Endothelial cell of hepatic sinusoid (primary cell): ENCODE measurements around the gene SERPINB12.

ENCODE experiments used
- in situ Hi-C: cut with HindIII; loops from 2 replicates; pipeline ENCODE4 v1.10.0; 2017; ENCODE audit warnings: low sequenced_read_pairs

Gene SERPINB12

GRCh38 chr18:63592471-63592870, 50.3 kb downstream of the SERPINB12 start:
- in situ Hi-C loops = no loop called here

GRCh38 chr18:63596964-63597363, 54.8 kb downstream of the SERPINB12 start:
- in situ Hi-C loops = no loop called here

- in situ Hi-C loops = no loop called here
Measured at GRCh38 chr18:63603355-63603754, 61.2 kb downstream of the SERPINB12 start.

GRCh38 chr18:63603772-63604171, 61.6 kb downstream of the SERPINB12 start:
- in situ Hi-C loops = no loop called here

GRCh38 chr18:63604791-63605567, 62.8 kb downstream of the SERPINB12 start:
- in situ Hi-C loops = loop anchor here (5.0 kb wide), 1 partner anchor 47 kb away; no protein-coding TSS in a partner anchor

DNA sequence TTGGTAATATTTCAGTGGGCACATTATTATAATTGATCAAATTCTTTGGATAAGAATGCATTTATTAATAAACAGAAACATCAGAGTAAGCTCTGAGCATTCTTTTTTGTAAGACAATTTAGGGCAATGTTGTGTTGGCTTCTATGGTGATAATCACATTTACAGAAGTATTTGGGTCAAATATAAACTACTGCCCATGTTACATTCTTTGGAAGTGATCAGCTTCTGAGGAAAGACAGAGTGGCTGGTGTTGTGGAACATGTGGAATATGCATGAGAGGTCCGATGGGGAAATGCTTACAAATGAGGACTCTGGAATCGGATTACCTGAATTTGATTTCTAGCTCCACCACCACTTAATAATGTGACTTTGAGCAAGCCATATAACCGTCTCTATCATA, 64.4 kb downstream of the SERPINB12 start:
- in situ Hi-C loops = loop anchor here (5.0 kb wide), 1 partner anchor 46 kb away; no protein-coding TSS in a partner anchor

- in situ Hi-C loops = no loop called here
Measured at GRCh38 chr18:63613420-63613819, 71.3 kb downstream of the SERPINB12 start.

- in situ Hi-C loops = no loop called here
Measured at GRCh38 chr18:63617049-63617914, 75.1 kb downstream of the SERPINB12 start.

- in situ Hi-C loops = no loop called here
Measured at GRCh38 chr18:63617915-63618234, 75.7 kb downstream of the SERPINB12 start.
